HG02943 (cell line): ENCODE results near the gene CCHCR1.

Experiments
- ATAC-seq: cut with Tn5 transposase; IDR thresholded peaks from one replicate; pipeline ENCODE4 v1.9.1; 2021; ENCODE audit warnings: mild to moderate bottlenecking, low read depth, moderate library complexity; ENCODE audit not compliant: unreplicated experiment

CCHCR1 gene

DNA sequence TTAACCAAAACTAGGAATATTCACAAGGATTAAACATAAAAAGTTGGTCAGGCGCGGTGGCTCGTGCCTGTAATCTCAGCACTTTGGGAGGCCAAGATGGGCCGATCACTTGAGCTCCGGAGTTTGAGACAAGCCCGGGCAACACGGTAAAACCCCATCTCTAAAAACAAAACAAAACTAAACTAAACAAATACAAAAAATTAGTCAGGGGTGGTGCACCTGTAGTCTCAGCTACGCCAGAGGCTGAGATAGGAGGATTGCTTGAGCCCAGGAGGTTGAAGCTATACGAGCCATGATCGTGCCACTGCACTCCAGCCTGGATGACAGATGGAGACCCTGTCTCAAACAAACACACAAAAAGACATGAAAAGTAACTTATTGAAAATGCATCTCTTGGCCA, 21.9 kb downstream of the CCHCR1 start:
- no peak for ATAC-seq

DNA sequence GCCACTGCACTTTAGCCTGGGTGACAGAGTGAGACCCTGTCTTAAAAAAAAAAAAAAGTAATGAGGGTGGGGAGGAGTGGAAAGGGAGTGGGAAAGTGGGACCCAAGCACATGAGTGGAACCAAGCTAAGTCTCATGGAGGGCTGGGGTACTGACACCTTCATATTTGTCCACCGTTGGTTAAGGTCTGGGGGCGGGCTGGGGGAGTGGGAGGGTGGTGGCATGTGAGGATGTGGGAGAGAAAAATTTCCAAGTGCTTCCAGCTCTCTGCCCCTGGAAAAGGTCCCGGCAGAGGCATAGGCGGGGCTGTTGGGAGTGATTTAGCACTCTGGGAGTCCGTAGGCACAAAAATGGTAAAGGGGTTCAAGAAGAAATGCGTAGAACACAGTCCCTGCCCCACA, 24.8 kb downstream of the CCHCR1 start:
- no peak for ATAC-seq

DNA sequence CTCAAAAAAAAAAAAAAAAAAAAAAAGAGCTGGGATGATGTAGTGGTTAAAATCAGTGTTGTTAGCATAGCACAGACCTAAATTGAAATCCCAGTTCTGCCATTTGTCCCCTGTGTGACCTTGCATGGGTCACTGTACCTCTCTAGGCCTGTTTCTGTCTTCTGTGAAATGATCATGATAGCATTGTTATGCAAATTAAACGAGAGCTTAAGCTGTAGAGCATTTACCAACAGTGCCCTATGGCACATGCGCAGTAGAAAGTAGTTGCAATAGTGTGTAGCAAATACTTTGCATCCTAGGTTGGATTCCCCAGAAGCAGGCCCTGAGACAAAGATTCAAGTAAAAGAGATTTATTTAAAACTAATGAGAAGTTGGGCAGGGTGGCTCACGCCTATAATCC, 26.0 kb downstream of the CCHCR1 start:
- no peak for ATAC-seq

DNA sequence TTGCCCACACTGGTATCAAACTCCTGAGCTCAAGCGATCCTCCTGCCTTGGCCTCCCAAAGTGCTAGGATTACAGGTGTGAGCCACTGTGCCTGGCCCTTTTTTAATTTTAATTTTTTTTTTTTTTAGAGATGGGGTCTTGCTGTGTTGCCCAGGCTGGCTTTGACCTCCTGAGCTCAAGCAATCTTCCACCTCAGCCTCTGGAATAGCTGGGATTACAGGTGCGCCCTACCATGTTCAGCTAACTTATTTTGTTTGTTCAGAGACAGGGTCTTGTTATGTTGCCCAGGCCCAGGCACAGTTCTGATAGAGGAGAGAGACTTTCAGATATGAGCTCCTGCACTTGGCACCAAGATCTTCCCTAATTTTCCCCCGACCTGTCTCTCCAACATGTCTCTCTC, 26.9 kb downstream of the CCHCR1 start:
- no peak for ATAC-seq

DNA sequence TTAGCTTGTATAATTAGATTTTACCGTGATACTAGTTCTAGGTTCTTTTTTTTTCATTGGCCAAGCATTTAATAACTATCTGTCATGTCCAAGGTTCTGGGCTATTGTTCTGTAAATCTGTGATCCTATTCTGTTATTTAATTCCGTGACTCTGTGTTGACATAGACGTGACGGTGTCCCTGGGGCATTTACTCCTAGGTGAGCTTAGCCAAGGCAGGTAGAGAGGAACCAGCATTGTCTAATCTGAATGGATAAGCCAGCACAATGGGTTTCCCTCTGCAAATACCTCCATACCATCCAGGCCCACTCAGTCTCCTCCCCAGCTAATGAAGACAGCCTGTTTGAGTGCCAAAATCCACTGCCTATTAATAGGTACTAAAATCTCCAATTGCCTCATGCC, 28.5 kb downstream of the CCHCR1 start:
- ATAC-seq = no peak

DNA sequence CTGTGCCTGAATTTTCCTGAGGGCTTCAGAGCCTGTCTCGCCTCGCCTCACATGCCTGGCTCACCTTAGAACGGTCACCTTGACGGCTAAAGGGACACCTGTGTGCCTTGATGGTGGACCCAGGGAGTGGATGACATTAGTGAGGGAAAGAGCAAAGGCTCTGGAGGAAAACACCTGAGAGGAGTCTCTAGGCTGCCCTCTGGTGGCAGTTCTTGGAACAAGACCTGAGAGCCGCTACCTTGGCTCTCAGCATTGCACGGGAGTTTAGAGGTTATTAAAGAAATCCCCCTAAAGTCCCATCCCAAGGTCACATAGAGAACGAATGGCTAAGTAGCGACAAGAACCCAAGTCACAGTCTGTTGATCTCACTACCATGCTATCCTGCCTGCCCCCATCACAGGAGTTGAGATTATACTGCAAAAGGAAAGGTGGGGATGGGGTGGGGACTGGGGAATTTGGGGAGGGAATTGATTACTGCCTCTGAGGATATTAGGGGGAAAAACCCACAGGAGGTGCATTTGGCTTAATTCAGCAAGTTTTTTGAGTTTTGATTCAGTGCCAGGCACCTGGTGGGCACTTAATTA, 29.4 kb downstream of the CCHCR1 start:
- ATAC-seq = no peak

DNA sequence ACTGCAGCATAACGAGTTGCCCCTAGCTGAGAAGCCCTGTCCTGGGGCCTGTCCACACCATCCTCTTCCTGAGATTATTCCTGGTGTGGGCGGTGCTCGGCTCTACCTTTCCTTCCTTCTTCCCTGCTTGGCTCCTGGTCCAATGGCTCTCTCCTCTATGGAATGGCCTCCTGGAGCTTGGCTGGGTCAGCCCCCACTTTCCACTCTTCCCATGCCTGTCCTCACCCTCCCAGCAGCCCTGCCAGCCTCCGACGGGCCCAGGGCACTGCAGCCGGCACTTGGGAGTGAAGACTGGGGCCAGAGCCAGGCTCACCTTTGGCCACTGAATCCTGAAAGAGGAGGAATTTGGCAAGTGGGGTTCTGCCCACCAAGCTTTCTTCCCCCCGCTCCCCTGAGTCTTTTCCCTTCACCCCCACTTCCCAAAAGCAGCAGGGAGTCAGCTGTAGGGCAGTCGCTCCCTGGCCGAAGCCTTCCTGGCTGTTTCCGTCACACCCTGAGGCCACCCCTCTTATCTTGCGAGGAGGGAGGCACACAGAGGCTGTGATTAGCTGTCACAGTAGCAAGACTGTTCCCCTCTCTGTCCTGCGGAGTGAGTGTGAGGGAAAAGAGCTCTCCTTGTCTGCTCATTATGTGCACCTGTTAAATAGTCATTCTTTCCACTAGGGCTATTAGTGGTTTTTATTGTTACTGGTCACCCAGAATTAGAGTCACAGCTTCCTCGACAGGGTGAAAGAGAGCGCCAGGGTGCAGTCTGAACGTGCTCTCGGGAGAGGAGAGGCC, 31.0 kb downstream of the CCHCR1 start:
- ATAC-seq = no peak

DNA sequence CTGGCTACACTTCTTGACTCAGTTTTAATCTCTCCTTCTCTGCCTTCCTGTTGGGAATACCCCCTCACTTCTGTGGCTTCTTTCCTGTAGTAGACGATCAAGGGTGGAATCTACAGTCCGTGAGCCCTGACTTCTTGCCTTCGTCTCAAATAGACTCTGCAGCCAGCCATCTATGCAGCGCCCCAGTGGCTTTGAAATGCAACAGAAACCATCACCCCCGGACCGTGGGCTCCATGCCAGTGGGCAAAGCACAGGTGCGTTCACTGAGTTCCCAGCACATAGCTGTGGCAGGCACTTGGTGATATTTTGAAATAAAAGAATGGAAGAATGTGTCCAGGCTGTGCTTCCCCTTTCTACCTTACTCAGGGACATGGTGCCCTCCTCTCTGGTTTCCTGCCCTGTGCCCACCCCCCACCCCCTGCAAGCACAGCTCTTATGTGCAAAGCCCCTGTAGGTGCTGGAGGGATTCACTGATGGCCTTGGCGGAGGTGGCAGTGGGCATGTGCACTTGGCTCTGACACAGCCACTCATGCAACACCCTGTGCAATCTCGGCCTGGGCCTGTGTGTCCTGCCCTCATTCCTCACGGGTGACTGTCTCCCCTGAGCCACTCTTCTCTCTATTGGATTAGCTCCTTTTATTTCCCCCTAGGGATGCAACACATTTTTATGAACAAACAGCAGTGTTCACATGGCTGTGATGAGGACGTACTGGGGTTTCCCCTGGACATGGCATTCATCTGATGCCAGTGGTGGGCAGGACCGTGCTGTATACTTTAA, 31.8 kb downstream of the CCHCR1 start:
- no peak for ATAC-seq

DNA sequence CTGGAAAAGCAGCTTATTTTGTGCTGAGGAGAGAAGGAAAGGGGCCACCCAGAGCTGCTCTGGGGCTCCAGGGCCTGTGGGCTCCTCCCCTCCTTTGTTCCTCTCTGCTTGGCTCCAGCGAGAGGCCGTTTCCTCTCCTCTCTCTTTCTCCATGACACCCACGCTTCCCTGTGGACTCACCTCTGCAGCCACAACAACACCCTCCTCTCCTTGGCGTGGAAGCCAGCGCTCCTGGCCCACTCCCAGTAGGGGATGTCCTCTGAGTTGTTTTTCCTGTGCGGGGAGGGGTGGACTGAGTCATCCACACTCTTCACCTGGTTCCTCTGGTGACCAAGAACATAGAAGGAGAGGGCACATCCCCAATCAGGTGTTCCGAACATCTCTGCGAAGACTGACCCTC, 32.4 kb downstream of the CCHCR1 start:
- no peak for ATAC-seq

DNA sequence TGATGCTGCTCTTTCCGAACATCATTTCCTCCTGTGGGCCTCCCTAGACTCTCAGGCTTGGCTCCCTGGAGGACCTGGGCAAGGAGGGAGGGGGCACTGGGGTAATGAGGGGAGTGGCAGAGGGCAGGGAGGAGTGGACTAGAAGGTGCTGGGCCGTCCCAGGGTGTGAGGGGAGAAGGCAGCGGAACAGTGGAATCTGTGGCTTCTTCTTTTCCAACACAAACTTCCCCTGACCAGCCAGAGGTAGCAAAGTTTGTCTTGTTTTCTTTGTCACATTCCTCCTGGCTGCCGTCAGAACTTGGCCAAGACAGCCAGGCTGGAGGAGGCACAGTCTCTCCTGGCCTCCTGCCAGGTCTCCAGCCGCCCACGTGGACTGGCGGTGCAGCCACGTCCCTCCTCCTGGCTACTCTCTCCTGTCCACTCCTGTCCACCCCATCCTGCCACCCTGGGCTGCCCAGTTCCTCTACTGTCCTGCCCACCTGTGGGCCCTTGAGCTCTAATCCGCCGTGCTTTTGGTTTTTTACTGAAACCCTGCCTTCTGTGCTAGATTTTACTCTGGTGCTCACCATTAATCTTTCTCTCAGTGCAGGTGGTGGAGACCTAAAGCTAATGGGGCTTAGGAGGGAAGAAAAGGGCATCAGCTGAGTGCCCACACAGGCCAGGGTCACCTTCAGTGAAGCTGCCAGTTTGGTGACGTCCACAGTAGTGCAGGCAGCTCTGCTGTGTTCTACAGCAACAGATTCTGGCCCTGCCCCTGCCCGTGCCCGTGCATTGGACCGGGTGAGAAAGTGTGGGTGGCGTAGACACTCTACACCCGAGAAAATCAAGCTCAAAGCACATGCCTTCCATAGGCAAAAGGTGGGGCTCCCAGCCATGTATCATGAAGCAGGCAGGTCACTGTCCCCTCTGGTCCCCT, 34.6 kb downstream of the CCHCR1 start:
- ATAC-seq = no peak

DNA sequence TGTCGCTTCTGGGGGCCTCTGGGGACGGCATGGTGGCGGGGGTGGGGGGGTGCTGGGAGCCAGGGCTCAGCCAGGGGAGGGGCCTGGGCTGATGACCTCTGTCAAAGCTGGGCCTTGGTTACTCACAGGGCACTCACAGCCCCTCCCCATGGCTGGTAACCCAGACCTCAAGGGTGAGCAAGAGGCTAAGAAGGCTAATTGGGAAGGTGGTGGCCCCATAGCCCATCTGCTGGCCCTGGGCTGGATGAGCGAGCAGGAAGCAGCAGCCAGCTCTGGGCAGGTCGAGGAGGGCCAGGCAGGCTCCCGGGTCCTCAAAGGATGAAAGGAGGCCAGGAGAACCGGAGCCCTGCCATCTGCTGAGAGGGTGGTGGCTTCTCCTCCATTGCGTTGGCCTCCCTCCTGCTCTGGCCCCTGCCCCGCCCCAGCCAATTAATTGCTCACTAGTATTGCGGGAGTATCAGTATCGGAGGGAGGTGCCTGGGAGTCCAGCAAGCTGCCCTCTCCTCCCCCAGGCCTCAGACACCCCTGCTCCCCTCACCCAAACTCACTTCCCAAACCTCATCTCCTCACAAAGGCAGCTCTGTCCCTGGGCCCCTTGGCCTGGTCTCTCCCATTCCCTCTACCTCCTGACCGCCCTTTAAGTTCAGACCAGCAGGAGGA, 36.3 kb downstream of the CCHCR1 start:
- ATAC-seq = no peak

DNA sequence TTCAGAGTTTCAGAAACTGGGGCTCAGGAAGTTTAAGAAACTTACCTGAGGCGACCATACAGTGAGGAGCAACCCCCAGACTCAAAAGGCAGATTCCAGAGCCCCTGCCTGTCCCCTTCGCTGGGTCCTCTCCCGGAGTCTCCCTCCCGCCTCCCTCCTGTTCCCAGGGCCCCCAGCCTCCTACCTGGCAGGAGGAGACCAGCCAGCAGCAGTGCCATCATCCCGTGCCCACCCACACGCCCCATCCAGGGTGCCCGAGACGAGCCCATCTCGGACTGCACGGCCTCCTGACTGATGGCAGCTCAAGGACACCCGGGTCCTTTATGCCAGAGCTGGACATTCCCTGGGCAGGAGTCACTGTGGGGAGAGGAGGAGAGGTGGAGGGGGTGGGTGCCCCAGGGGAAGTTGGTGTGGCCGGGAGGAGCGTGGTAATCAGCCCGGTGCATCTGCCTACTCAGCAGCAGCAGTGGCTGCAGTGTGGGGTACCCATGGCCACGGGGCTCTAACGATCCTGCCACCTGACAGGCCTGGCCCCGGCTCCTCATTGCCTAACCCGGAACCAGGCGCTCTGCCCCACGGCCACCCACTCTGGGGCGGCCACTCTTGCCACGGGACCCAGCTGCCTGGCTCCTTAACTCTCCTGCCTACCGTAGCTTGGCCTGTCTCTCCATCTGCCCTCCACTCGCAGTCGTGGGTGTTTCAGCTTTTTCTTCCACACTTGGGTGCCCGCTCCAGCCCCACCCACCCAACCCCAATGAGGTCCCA, 37.3 kb downstream of the CCHCR1 start, which contains the start of gene CDSN:
Gene CDSN, minus strand, starts transcription at position 296 of the 765 bp plus-strand sequence. Its CDS starts 27 bp downstream, at position 269.
- ATAC-seq = no peak

DNA sequence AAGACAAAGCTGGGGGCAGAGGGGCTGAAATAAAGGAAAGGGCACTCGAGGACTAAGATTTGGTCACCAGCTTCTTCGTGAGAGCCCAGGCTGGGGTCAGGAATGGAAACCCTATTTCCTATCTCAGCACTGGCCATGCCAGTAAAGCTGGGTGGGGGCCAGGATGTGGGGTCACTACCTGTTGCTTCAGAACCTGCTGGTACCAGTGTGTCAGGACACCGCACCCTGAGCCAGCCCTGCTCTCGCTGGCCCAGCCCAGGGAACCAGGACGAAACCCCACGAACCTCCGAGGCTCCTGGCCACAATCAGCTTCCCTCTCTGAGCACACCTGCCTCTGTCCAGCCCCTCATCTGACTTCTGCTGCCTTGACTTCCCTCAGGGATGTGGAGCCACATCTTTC, 39.4 kb downstream of the CCHCR1 start:
- ATAC-seq = no peak

DNA sequence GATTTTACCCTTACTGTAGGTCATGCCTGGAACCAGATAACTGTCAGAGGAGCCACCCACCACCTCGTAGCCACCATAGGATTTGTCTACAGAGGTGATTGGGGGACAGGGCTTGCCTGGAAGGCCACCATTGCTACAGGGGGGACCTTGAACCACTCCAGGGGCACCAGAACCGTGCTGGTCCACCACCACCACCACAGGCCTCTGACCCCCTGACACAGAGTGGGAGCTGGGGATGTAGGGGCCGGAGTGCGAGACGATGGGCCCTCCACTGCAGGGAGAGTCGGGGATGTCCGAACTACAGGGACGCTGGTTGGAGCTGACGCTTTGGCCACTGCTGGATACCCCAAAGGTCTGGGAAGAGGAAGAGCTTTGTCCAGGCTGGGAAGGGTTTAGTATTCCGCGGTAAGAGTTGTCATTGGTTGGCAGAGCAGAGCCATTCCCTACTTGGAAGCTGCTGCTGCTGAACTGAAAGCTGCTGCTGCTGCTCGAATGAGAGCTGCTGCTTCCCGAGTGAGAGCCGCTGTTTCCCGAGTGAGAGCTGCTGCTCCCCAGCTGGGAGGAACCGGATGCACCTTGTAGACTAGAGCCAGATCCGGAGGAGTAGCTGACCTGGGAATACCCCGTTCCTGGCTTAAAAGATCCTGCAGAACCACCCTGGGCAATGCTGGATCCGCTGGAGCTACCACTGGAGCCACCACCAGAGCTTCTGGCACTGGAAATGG, 40.8 kb downstream of the CCHCR1 start:
- ATAC-seq = no peak

DNA sequence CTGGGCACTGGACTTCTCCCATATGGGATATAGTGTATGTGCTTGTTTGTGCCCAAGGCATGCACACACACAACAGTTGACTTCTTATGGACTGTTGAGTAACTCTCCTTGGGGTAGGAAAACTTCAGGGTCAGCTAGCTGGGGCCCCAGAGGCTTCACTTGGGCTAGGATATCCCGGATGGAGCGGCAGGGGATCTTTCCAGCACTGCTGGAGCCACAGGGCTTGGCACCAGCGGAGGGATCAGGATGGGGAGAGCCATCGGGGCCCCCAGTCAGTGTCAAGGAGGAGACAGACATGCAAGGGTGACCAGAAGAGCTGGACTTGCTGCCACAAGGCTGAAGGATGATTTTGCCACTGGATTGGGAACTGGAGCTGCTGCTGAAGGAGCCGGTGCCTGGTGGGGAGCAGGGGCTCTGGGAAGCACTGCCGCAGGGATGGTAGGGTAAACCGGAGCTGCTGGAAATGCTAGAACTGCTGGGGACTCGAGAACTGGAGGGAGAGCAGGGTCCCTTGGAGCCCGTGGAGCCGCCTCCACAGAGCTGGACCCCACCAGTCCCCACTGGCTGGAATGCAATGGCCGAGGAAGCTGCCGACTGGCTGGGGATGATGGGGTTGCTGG, 41.6 kb downstream of the CCHCR1 start:
- ATAC-seq = no peak

DNA sequence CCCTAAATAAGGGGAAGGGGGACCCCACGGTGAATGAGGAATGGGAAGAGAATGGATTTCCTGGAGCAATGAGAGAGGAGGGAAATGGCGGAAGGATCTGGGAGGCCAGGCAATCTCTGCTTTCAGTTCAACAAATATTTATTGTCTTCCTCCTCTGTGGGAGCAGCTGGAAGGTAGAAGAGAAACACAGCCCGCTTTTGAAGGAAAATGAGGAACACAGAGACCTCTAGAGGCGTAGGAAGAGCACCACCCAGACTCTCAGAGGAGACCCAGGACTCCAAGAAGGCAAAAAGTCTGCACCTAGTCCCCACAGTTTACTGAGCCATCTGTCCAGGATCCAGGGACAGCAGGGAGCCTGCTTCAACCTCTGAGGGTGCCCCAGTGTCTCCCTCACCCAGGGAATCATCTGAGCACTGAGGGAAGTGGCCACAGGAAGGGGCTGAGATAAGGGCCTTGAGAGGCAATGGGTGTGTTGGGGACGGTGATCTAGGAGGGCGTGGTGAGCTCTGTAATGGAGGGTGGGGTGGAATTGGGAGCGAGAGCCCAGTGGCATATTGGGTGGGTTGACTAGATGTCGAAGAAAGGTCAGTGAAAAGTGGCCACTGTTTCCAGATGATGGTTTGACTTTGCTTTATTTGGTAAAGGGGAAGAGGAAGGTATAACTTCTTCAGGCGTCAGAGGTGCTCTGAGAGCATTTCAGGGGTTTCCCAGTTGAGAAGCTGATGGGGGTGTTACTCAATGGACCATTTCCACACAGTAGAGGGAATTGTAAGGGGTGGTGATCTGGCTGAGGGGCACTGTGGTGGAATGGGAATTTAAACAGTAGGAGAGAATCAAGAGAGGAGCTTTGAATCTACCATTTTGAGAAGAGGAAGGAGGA, 42.4 kb downstream of the CCHCR1 start:
- no peak for ATAC-seq

DNA sequence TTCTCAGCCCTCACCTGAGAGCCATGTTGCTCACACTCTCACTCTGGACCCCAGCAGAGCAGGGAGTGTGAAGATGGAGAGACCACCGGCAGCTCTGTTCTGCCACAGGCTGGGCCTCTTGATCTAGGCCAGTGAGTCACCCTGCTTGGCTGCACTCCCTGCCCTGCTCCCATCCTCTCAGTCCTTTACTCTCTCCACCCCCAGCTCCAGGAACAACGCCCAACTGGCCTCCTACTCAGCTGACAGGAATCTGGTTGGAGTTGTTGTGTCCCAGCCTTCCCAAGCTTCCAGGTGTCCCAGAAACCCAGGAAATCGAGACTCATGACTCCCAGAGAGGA, 43.1 kb downstream of the CCHCR1 start, which contains the start of gene PSORS1C1:
Gene PSORS1C1, plus strand, starts transcription at position 260 of the 338 bp plus-strand sequence. CDS start 14,833 bp downstream, outside the sequence.
- ATAC-seq = no peak
